Activated CD4-positive, alpha-beta T cell treated with anti-CD3 and anti-CD28 coated beads, Interleukin-2, amount 50 U/mL, for 4 hours (primary cell): Measurements from ENCODE around the gene HLA-DOB.
A peak's percentile ranks its signal among the peaks of the same experiment; 100 is the strongest.

Experiments
- DNase-seq, 2 experiments: peaks; one replicate each; pipeline ENCODE4 v3.0.0-alpha.2; 2020

HLA-DOB gene

GRCh38 chr6:32843331-32843978 lies 26.7 kb upstream of the HLA-DOB start:
- DNase-seq: no peak

- DNase-seq: no peak
These were observed 25.9 kb upstream of the HLA-DOB start for GRCh38 chr6:32842690-32843089.

- no peak for DNase-seq
These were observed 25.3 kb upstream of the HLA-DOB start for GRCh38 chr6:32842021-32842650.

- no peak for DNase-seq
These were observed 23.9 kb upstream of the HLA-DOB start for GRCh38 chr6:32840604-32841246.

GRCh38 chr6:32839356-32839755 lies 22.6 kb upstream of the HLA-DOB start:
- no peak for DNase-seq

- peak; percentile 97 to 98 for DNase-seq
These were observed 21.5 kb upstream of the HLA-DOB start, which contains the start of gene TAP2 for GRCh38 chr6:32838114-32838958. Gene TAP2, minus strand, starts transcription at chr6:32838739. Its CDS starts 506 bp downstream, at chr6:32838233.

- DNase-seq: no peak
These were observed 20.9 kb upstream of the HLA-DOB start for GRCh38 chr6:32837651-32838113.

GRCh38 chr6:32836873-32837272 lies 20.1 kb upstream of the HLA-DOB start:
- DNase-seq: no peak

GRCh38 chr6:32835167-32835893 lies 18.5 kb upstream of the HLA-DOB start:
- no peak for DNase-seq

GRCh38 chr6:32833664-32834063 lies 16.9 kb upstream of the HLA-DOB start:
- no peak for DNase-seq

- no peak for DNase-seq
These were observed 15.7 kb upstream of the HLA-DOB start for GRCh38 chr6:32832535-32832934.

- no peak for DNase-seq
These were observed 14.1 kb upstream of the HLA-DOB start for GRCh38 chr6:32830936-32831335.

- no peak for DNase-seq
These were observed 13.2 kb upstream of the HLA-DOB start for GRCh38 chr6:32830017-32830416.

- no peak for DNase-seq
These were observed 12.7 kb upstream of the HLA-DOB start for GRCh38 chr6:32829495-32829894.

- no peak for DNase-seq
These were observed 10.2 kb upstream of the HLA-DOB start for GRCh38 chr6:32827025-32827424.

- no peak for DNase-seq
These were observed 9.2 kb upstream of the HLA-DOB start for GRCh38 chr6:32825966-32826365.

- DNase-seq: no peak
These were observed 2.9 kb upstream of the HLA-DOB start for GRCh38 chr6:32819729-32820128.

GRCh38 chr6:32818867-32819266 lies 2.1 kb upstream of the HLA-DOB start:
- DNase-seq: no peak

- DNase-seq: no peak
These were observed 806 bp downstream of the HLA-DOB start for GRCh38 chr6:32815996-32816395.

- no peak for DNase-seq
These were observed 1.7 kb downstream of the HLA-DOB start for GRCh38 chr6:32815115-32815514.

- DNase-seq: no peak
These were observed 2.7 kb downstream of the HLA-DOB start for GRCh38 chr6:32814145-32814544.

GRCh38 chr6:32809171-32809570 lies 7.6 kb downstream of the HLA-DOB start:
- no peak for DNase-seq
